H7 (cell line): ENCODE measurements around the gene FBXW8. TPM values are rescaled to one million over a fixed set of nuclear protein-coding genes. Genes with fewer than 3 reads are reported as not detected.

Source experiments
- total RNA-seq: library from RNA; depleted of rRNA; stranded (reverse); fragments of >200 nt; shearing (Covaris generic); gene quantifications from 2 replicates; pipeline ENCODE4 v1.2.3, GENCODE V29; 2014; rRNA removed

FBXW8 gene
- total RNA-seq, 1 experiment from 2014 or later = 10.4 TPM

Other genes starting within 250 kb of the FBXW8 start
- 51.8 and 51.9 TPM in 2 replicates for gene SPRING1, start 172.9 kb upstream of the FBXW8 start, total RNA-seq
- 10.8 and 15.4 TPM in 2 replicates for gene RNFT2, start 172.6 kb upstream of the FBXW8 start, total RNA-seq
- gene HRK, start 29.5 kb upstream of the FBXW8 start, total RNA-seq = 0.33 and 0.59 TPM in 2 replicates
- 15.8 and 18.3 TPM in 2 replicates for gene TESC, start 188.5 kb downstream of the FBXW8 start, total RNA-seq